ENCODE measurements around the gene RWDD4. TPM values are rescaled to one million over a fixed set of nuclear protein-coding genes. Genes with fewer than 3 reads are reported as not detected.

RWDD4 gene
- total RNA-seq, 2 donors from 2014 or later = 20.3 to 23.7 TPM

GRCh38 chr4:183658362-183659028 lies 490 bp downstream of the RWDD4 start:
- Mint-ChIP-seq H3K36me3 (ENCODE audit: low read depth) (peaks cover 19% of the 10 kb centered on the region), H3K4me1 (peaks cover 17% of the 10 kb centered on the region), H3K27ac (peak overlapping the region; percentile 80), H3K9me3 (no peaks in the 10 kb centered on the region), H3K4me3 (peak overlapping the region; percentile 86), H3K27me3 (ENCODE audit: insufficient read depth) (no peaks in the 10 kb centered on the region)
- H3K9ac ChIP-seq (ENCODE audit: extremely low read depth, low read length, poor library complexity, severe bottlenecking) = peak overlapping the region; percentile 75
- 0 to 1% methylated on average over 15 to 28 of the region's 39 CpGs for WGBS, 2 experiments (ENCODE audit: insufficient coverage in 1 of 2, insufficient read length in 1 of 2)
- H3K27ac ChIP-seq (ENCODE audit: low read depth, low read length) = peak overlapping the region; percentile 88
- H3K4me1 ChIP-seq (ENCODE audit: control insufficient read depth, insufficient read depth, low read length) = no peaks in the 10 kb centered on the region
- H3K4me3 ChIP-seq (ENCODE audit: low read length) = peak overlapping the region; percentile 92
- peak; percentile 66 for DNase-seq
- no peaks in the 10 kb centered on the region for H3K9me3 ChIP-seq (ENCODE audit: control insufficient read depth, low read length)
- peaks cover 15% of the 10 kb centered on the region for H3K36me3 ChIP-seq (ENCODE audit: control insufficient read depth, insufficient read depth, low read length)
- TF ChIP-seq CTCF (conservative IDR thresholded peaks at IDR 0.05) = no peak
- H3K27me3 ChIP-seq (ENCODE audit: control insufficient read depth, insufficient read depth, low read length, poor library complexity, severe bottlenecking) = no peaks in the 10 kb centered on the region

- Mint-ChIP-seq H3K36me3 (ENCODE audit: low read depth) (peaks cover 27% of the 10 kb centered on the region), H3K9me3 (no peaks in the 10 kb centered on the region), H3K27ac (no peak overlapping the region), H3K4me1 (peaks cover 17% of the 10 kb centered on the region), H3K27me3 (ENCODE audit: insufficient read depth) (no peaks in the 10 kb centered on the region), H3K4me3 (peak overlapping the region; percentile 86)
- no peaks in the 10 kb centered on the region for H3K4me1 ChIP-seq (ENCODE audit: control insufficient read depth, insufficient read depth, low read length)
- H3K9ac ChIP-seq (ENCODE audit: extremely low read depth, low read length, poor library complexity, severe bottlenecking) = no peak overlapping the region
- peak overlapping the region; percentile 92 for H3K4me3 ChIP-seq (ENCODE audit: low read length)
- H3K9me3 ChIP-seq (ENCODE audit: control insufficient read depth, low read length) = no peaks in the 10 kb centered on the region
- TF ChIP-seq CTCF (conservative IDR thresholded peaks at IDR 0.05) = no peak
- H3K36me3 ChIP-seq (ENCODE audit: control insufficient read depth, insufficient read depth, low read length) = peaks cover 23% of the 10 kb centered on the region
- no peak overlapping the region for H3K27ac ChIP-seq (ENCODE audit: low read depth, low read length)
- no peak for DNase-seq
- WGBS, 2 experiments (ENCODE audit: insufficient coverage in 1 of 2, insufficient read length in 1 of 2) = 95 to 97% methylated on average over 3 of the region's 3 CpGs
- no peaks in the 10 kb centered on the region for H3K27me3 ChIP-seq (ENCODE audit: control insufficient read depth, insufficient read depth, low read length, poor library complexity, severe bottlenecking)
Measured at GRCh38 chr4:183657564-183657963, 1.4 kb downstream of the RWDD4 start.

GRCh38 chr4:183645326-183645725 lies 13.7 kb downstream of the RWDD4 start:
- no peaks in the 10 kb centered on the region for H3K27me3 Mint-ChIP-seq (ENCODE audit: insufficient read depth)

More at GRCh38 chr4:183645326-183645725, 13.7 kb downstream of the RWDD4 start:
- Histone ChIP-seq H3K27ac (ENCODE audit: low read depth, low read length) (no peak overlapping the region), H3K4me3 (ENCODE audit: low read length) (no peak overlapping the region), H3K4me1 (ENCODE audit: control insufficient read depth, insufficient read depth, low read length) (no peaks in the 10 kb centered on the region), H3K27me3 (ENCODE audit: control insufficient read depth, insufficient read depth, low read length, poor library complexity, severe bottlenecking) (no peaks in the 10 kb centered on the region), H3K9me3 (ENCODE audit: control insufficient read depth, low read length) (no peaks in the 10 kb centered on the region), H3K9ac (ENCODE audit: extremely low read depth, low read length, poor library complexity, severe bottlenecking) (no peak overlapping the region), H3K36me3 (ENCODE audit: control insufficient read depth, insufficient read depth, low read length) (peaks cover 56% of the 10 kb centered on the region)
- no peak for TF ChIP-seq CTCF (conservative IDR thresholded peaks at IDR 0.05)
- Mint-ChIP-seq H3K4me1 (no peaks in the 10 kb centered on the region), H3K27ac (no peak overlapping the region), H3K36me3 (ENCODE audit: low read depth) (peaks cover 44% of the 10 kb centered on the region), H3K4me3 (no peak overlapping the region), H3K9me3 (no peaks in the 10 kb centered on the region)
- 83 to 93% methylated on average over 7 of the region's 7 CpGs for WGBS, 2 experiments (ENCODE audit: insufficient coverage in 1 of 2, insufficient read length in 1 of 2)
- DNase-seq = no peak

Data from endodermal cell (in vitro differentiated cells).